ENCODE data around the gene NNMT. TPM values are rescaled to one million over a fixed set of nuclear protein-coding genes. Genes with fewer than 3 reads are reported as not detected.

Gene NNMT
- total RNA-seq, 1 experiment from 2014 or later: not detected

- Histone ChIP-seq H3K23ac (ENCODE audit: insufficient read length, low read depth, low read length) (no peak overlapping the region), H3K4me1 (ENCODE audit: insufficient read depth, low read length) (no peaks in the 10 kb centered on the region; the same call in 1 of the 2 replicates), H3K27ac (ENCODE audit: insufficient read length, low read depth, low read length) (no peak overlapping the region), H3K18ac (ENCODE audit: insufficient read length, low read depth, low read length) (no peak overlapping the region), H3K9ac (ENCODE audit: extremely low read depth, insufficient read length, low read length) (no peak overlapping the region), H2AK5ac (ENCODE audit: insufficient read length, low read length) (no peak overlapping the region), H4K5ac (ENCODE audit: insufficient read length, low read depth, low read length) (no peak overlapping the region), H4K91ac (ENCODE audit: insufficient read length, low read depth, low read length) (no peak overlapping the region), H2BK5ac (ENCODE audit: insufficient read length, low read length) (no peak overlapping the region), H3K56ac (ENCODE audit: insufficient read length, low read depth, low read length) (no peak overlapping the region), H3K14ac (ENCODE audit: insufficient read depth, low read length) (no peak overlapping the region), H2BK120ac (ENCODE audit: low read depth, low read length, poor library complexity, severe bottlenecking) (no peak overlapping the region), H3K79me2 (ENCODE audit: insufficient read depth, low read length) (no peaks in the 10 kb centered on the region), H4K8ac (replicated peaks; ENCODE audit: insufficient read length, low read depth, low read length) (no peak overlapping the region), H3K9me3 (ENCODE audit: control insufficient read depth, low read depth, low read length) (no peaks in the 10 kb centered on the region), H4K20me1 (ENCODE audit: control insufficient read depth, insufficient read depth, insufficient read length) (no peaks in the 10 kb centered on the region), H2BK12ac (ENCODE audit: insufficient read length, low read depth, low read length) (no peak overlapping the region), H3K27me3 (ENCODE audit: insufficient read depth, low read length) (no peaks in the 10 kb centered on the region), H3K4ac (ENCODE audit: low read depth, low read length) (no peak overlapping the region), H2AFZ (ENCODE audit: low read length) (no peak overlapping the region), H3T11ph (ENCODE audit: low read length) (no peak overlapping the region), H2BK15ac (ENCODE audit: low read depth, low read length) (no peak overlapping the region), H3K79me1 (ENCODE audit: insufficient read depth, low read depth, low read length, poor library complexity, severe bottlenecking) (no peaks in the 10 kb centered on the region), H3K4me2 (ENCODE audit: insufficient read depth, insufficient read length, low read length) (no peak overlapping the region), H3K23me2 (ENCODE audit: insufficient read length, low read depth, low read length, poor library complexity, severe bottlenecking) (no peaks in the 10 kb centered on the region), H2BK20ac (ENCODE audit: low read depth, low read length, poor library complexity, severe bottlenecking) (no peak overlapping the region)
- TF ChIP-seq CTCF (conservative IDR thresholded peaks at IDR 0.05): no peak
- Mint-ChIP-seq H3K27ac (no peak overlapping the region), H3K9me3 (no peaks in the 10 kb centered on the region), H3K4me3 (no peak overlapping the region), H3K27me3 (ENCODE audit: low read depth) (no peaks in the 10 kb centered on the region; the same call in 1 of the 2 replicates), H3K36me3 (ENCODE audit: insufficient read depth in 1 of 3, low read depth in 3 of 3) (no peaks in the 10 kb centered on the region; a peak in 1 of 7 replicates), H3K4me1 (peaks cover 13 to 14% of the 10 kb centered on the region in 2 experiments)
- WGBS (ENCODE audit: extremely low coverage, insufficient read length, low lambda C conversion rate): no CpG with 5 or more reads among the region's 5 CpGs
- DNase-seq: no peak
These were observed 6.4 kb upstream of the NNMT start for GRCh38 chr11:114289779-114290178.
